OCI-LY1 (cell line): ENCODE measurements around the gene C2orf78.

ENCODE experiments used
- H2AFZ ChIP-seq: fragments of 200-600 bp; sonication (generic), shearing (Covaris generic); 2 replicates; pipeline ENCODE4 v1.6.0; 2014; ENCODE audit warnings: antibody characterized with exemption, mild to moderate bottlenecking, low read length
- H3F3A ChIP-seq: fragments of 200-600 bp; sonication (generic), shearing (Covaris generic); 2 replicates; pipeline ENCODE4 v1.6.0; 2014; ENCODE audit warnings: mild to moderate bottlenecking, antibody characterized with exemption, low read length, moderate library complexity; ENCODE audit not compliant: insufficient read depth
- H3K27ac ChIP-seq: fragments of 200-600 bp; sonication (generic); 2 replicates; pipeline ENCODE4 v1.5.1; 2014; ENCODE audit warnings: low read length, mixed run types, mild to moderate bottlenecking, low read depth; ENCODE audit not compliant: poor library complexity, severe bottlenecking
- H3K27me3 ChIP-seq: fragments of 200-600 bp; sonication (generic); 2 replicates; pipeline ENCODE4 v1.6.0; 2014; ENCODE audit warnings: antibody characterized with exemption, mild to moderate bottlenecking, low read length, moderate library complexity; ENCODE audit not compliant: insufficient read depth
- H3K36me3 ChIP-seq: fragments of 200-600 bp; sonication (generic); 2 replicates; pipeline ENCODE4 v1.6.1; 2014; ENCODE audit warnings: mild to moderate bottlenecking, antibody characterized with exemption, low read length, moderate library complexity, mixed read lengths; ENCODE audit not compliant: insufficient read depth
- H3K4me1 ChIP-seq: fragments of 200-600 bp; sonication (generic); 2 replicates; pipeline ENCODE4 v1.5.1; 2014; ENCODE audit warnings: mild to moderate bottlenecking, low read length, moderate library complexity; ENCODE audit not compliant: insufficient read depth, severe bottlenecking
- H3K4me2 ChIP-seq: fragments of 200-600 bp; sonication (generic), shearing (Covaris generic); 2 replicates; pipeline ENCODE4 v1.6.1; 2014; ENCODE audit warnings: low read length
- H3K4me3 ChIP-seq: fragments of 200-600 bp; sonication (generic); 2 replicates; pipeline ENCODE4 v1.5.1; 2014; ENCODE audit warnings: low read length, low read depth, mild to moderate bottlenecking, mixed read lengths; ENCODE audit not compliant: poor library complexity, severe bottlenecking
- H3K79me2 ChIP-seq: fragments of 200-600 bp; shearing (Covaris generic); 2 replicates; pipeline ENCODE4 v1.6.1; 2016; ENCODE audit warnings: mixed run types, low read length, mixed read lengths; ENCODE audit not compliant: insufficient read depth
- H3K9ac ChIP-seq: fragments of 200-600 bp; sonication (generic), shearing (Covaris generic); 2 replicates; pipeline ENCODE4 v1.6.1; 2014; ENCODE audit warnings: mild to moderate bottlenecking, low read length, mixed read lengths
- H3K9me2 ChIP-seq: fragments of 200-600 bp; sonication (generic), shearing (Covaris generic); 2 replicates; pipeline ENCODE4 v1.6.1; 2014; ENCODE audit warnings: low read depth, mild to moderate bottlenecking, low read length, mixed read lengths
- H3K9me3 ChIP-seq: fragments of 200-600 bp; shearing (Covaris generic); 2 replicates; pipeline ENCODE4 v1.6.1; 2014; ENCODE audit warnings: low read length, mixed read lengths
- H4K20me1 ChIP-seq: fragments of 200-600 bp; sonication (generic), shearing (Covaris generic); 2 replicates; pipeline ENCODE4 v1.6.0; 2016; ENCODE audit warnings: mild to moderate bottlenecking, low read length; ENCODE audit not compliant: insufficient read depth
- CTCF ChIP-seq: fragments of 200-600 bp; sonication (generic), shearing (Covaris generic); IDR thresholded peaks from 2 replicates; pipeline ENCODE4 v1.5.1; 2017; ENCODE audit warnings: mild to moderate bottlenecking, antibody characterized with exemption, low read length, moderate library complexity, mixed read lengths
- EZH2 ChIP-seq: fragments of 200-600 bp; sonication (generic), shearing (Covaris generic); IDR thresholded peaks from 2 replicates; pipeline ENCODE4 v1.8.0; 2017; ENCODE audit warnings: borderline replicate concordance, mixed run types, mild to moderate bottlenecking, antibody characterized with exemption, low read length, moderate library complexity, mixed read lengths

C2orf78 gene

GRCh38 chr2:73830871-73831401 lies 47.0 kb downstream of the C2orf78 start:
- TF ChIP-seq CTCF = no peak
- no peak for TF ChIP-seq EZH2
- H3K79me2 ChIP-seq = 0 out of 2 replicates have a peak, but pooled peaks cover 3% of the 10 kb centered on the region
- H3F3A ChIP-seq = no peaks in the 10 kb centered on the region
- H3K9ac ChIP-seq = no peak overlapping the region
- no peak overlapping the region for H2AFZ ChIP-seq
- H3K4me1 ChIP-seq = peaks cover 33% of the 10 kb centered on the region
- 0 out of 2 replicates have a peak, but pooled peaks cover 2% of the 10 kb centered on the region for H3K9me3 ChIP-seq
- H3K36me3 ChIP-seq = peaks cover 34% of the 10 kb centered on the region
- no peaks in the 10 kb centered on the region for H3K27me3 ChIP-seq
- H3K27ac ChIP-seq = no peak overlapping the region
- H3K4me2 ChIP-seq = no peak overlapping the region
- no peaks in the 10 kb centered on the region for H4K20me1 ChIP-seq
- no peaks in the 10 kb centered on the region for H3K9me2 ChIP-seq
- no peak overlapping the region for H3K4me3 ChIP-seq

DNA sequence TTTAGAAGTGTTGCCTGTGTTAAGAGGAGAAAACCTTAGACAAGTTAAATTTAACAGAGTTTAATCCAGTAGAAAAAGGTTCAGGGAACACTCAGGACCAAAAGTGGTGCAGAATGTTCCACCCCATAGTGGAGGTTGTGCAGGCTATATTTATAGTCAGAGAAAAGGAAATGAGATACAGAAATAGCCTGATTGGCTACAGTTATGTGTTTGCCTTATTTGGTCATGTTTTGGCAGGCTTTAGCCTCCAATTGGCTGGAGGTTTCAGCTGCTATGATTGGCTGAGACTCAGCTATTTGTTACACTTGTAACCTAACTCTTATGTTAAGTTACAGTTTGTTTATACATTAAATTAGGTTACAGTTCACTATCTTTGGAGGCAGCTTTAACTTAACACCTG lies 48.9 kb downstream of the C2orf78 start:
- no peak for TF ChIP-seq EZH2
- no peak for TF ChIP-seq CTCF
- Histone ChIP-seq H3K4me2 (no peak overlapping the region), H3K36me3 (peaks cover 39% of the 10 kb centered on the region)

DNA sequence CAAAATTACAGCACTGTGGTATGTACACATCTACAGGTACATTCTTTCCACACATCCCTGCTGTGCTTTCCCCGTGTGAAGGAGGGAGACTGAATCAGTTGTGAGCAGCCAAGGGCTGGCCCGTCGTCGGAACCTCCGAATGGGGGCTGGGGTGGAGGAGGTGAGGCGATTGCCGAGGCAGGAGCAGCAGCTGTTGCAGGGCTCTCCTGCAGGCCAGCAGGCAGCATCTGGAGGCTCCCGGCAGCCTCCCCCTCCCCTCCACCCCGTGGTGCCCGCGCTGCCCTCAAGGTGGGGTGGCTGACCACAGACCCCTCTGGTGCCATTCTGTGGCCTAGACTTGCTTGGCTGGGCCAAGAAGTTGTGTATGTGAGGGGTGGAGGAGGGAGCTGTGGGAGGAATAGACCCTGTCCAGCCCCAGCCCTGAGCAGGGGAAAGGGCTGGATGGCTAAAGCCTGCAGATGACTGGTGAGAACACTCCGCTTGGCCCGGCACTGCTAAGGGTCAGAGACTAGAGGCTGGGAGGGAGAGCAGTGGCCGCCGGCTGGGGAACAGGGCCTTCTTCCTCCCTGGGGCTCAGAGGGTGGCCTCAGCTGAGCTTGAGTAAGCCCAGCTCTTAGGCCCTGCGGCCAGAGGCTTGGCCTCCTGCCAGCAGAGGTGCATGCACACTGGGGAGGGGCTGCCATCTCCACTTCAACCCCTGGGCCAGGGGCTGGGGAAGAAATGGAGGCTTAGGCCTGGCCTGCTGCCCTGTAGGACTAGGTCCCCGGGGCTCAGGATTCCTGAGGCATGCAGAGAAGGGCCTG lies 52.4 kb downstream of the C2orf78 start:
- TF ChIP-seq EZH2 (no peak), CTCF (no peak)

More for the DNA sequence above, 48.9 kb downstream of the C2orf78 start:
- Histone ChIP-seq H3K4me3 (no peak overlapping the region), H3K4me1 (peaks cover 25% of the 10 kb centered on the region), H3K27me3 (no peaks in the 10 kb centered on the region), H3K9me2 (no peaks in the 10 kb centered on the region), H3F3A (no peaks in the 10 kb centered on the region), H2AFZ (no peak overlapping the region), H3K79me2 (0 out of 2 replicates have a peak, but pooled peaks cover 3% of the 10 kb centered on the region), H3K27ac (no peak overlapping the region), H4K20me1 (no peaks in the 10 kb centered on the region), H3K9me3 (0 out of 2 replicates have a peak, but pooled peaks cover 2% of the 10 kb centered on the region), H3K9ac (no peak overlapping the region)

More for the DNA sequence above, 52.4 kb downstream of the C2orf78 start:
- Histone ChIP-seq H3K9me2 (no peaks in the 10 kb centered on the region), H3K9me3 (0 out of 2 replicates have a peak, but pooled peaks cover 2% of the 10 kb centered on the region), H3F3A (no peaks in the 10 kb centered on the region), H3K4me1 (peaks cover 6% of the 10 kb centered on the region), H3K4me3 (no peak overlapping the region), H4K20me1 (no peaks in the 10 kb centered on the region), H3K79me2 (no peaks in the 10 kb centered on the region), H3K4me2 (no peak overlapping the region), H3K9ac (no peak overlapping the region), H3K27ac (no peak overlapping the region), H3K27me3 (no peaks in the 10 kb centered on the region), H3K36me3 (peaks cover 49% of the 10 kb centered on the region), H2AFZ (no peak overlapping the region)
